Lower leg skin (tissue), 4 donors: ENCODE data around the gene MORN2. TPM values are rescaled to one million over a fixed set of nuclear protein-coding genes. Genes with fewer than 3 reads are reported as not detected.

Source experiments
- DNase-seq, 2 donors: peaks; one replicate each; pipeline ENCODE4 v3.0.0-alpha.2; 2019; ENCODE audit warnings: low spot score in 2 of 2
- H3K4me3 ChIP-seq: fragments of 200-600 bp; sonication (generic); 2 replicates; pipeline ENCODE4 v1.5.1; 2017; ENCODE audit warnings: mild to moderate bottlenecking, low read depth; ENCODE audit not compliant: poor library complexity, severe bottlenecking
- POLR2A ChIP-seq, 2 donors: fragments of 450-650 bp; IDR thresholded peaks; one replicate each; pipeline ENCODE4 v1.6.1; 2016 to 2017; ENCODE audit warnings: antibody characterized with exemption in 2 of 2, mild to moderate bottlenecking in 1 of 2, moderate library complexity in 1 of 2
- WGBS, 2 donors: methylation state at CpG; one replicate each; pipeline ENCODE4 v1.1.5; 2018; 5-methylcytosine and 5-hydroxymethylcytosine counted together
- intact Hi-C: fragments of 100-400 bp; cut with DNase I; formaldehyde crosslinking; loops from one replicate; pipeline ENCODE4 v1.15.0; 2023; ENCODE audit warnings: low total_unique reads
- total RNA-seq, 4 donors: library from RNA; depleted of rRNA; stranded (reverse); fragments of >200 nt; gene quantifications; one replicate each; pipeline ENCODE4 v1.1.0, GENCODE V29; 2016
- TF ChIP-seq, protein P1 (sequence below), 3 donors: fragments of 450-650 bp; IDR thresholded peaks; one replicate each; pipeline ENCODE4 v1.5.1; 2016; ENCODE audit warnings: antibody characterized with exemption in 3 of 3, mild to moderate bottlenecking in 3 of 3, moderate library complexity in 2 of 3

MORN2 gene
- total RNA-seq, 4 donors from 2014 or later, result 3.3 to 11.0 (median 6.5) TPM

DNA sequence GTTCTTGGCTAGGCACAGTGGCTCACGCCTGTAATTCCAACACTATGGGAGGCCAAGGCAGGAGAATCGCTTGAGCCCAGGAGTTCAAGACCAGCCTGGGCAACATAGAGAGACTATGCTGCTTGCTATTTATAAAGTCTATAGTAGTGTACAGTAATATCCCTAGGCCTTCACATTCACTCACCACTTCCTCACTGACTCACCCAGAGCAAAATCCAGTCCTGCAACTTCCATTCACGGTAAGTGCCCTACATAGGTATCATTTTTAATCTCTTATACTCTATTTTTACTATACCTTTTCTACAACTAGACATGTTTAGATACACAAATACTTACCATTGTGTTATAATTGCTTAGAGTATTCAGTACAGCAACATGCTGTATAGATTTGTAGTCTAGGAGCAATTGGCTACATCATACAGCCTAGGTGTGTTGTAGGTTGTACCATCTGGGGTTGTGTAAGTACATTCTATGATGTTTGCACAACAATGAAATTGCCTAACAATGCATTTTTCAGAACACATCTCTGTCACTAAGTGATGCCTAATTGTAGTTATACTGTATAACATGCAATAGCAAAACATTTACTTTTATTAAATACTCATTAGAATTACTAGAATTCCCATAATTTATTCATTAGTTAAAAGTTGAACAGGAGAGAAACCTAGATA is 8.9 kb upstream of the MORN2 start:
- TF ChIP-seq, protein P1, sequence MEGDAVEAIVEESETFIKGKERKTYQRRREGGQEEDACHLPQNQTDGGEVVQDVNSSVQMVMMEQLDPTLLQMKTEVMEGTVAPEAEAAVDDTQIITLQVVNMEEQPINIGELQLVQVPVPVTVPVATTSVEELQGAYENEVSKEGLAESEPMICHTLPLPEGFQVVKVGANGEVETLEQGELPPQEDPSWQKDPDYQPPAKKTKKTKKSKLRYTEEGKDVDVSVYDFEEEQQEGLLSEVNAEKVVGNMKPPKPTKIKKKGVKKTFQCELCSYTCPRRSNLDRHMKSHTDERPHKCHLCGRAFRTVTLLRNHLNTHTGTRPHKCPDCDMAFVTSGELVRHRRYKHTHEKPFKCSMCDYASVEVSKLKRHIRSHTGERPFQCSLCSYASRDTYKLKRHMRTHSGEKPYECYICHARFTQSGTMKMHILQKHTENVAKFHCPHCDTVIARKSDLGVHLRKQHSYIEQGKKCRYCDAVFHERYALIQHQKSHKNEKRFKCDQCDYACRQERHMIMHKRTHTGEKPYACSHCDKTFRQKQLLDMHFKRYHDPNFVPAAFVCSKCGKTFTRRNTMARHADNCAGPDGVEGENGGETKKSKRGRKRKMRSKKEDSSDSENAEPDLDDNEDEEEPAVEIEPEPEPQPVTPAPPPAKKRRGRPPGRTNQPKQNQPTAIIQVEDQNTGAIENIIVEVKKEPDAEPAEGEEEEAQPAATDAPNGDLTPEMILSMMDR (IDR thresholded peaks at IDR 0.05), result no peak
- no peak for TF ChIP-seq POLR2A (IDR thresholded peaks at IDR 0.05)
- no peak for DNase-seq
- H3K4me3 ChIP-seq, result no peak overlapping the region
- 82 to 89% methylated on average over 3 of the region's 3 CpGs for WGBS, 2 donors
- intact Hi-C loops, result no loop called here

DNA sequence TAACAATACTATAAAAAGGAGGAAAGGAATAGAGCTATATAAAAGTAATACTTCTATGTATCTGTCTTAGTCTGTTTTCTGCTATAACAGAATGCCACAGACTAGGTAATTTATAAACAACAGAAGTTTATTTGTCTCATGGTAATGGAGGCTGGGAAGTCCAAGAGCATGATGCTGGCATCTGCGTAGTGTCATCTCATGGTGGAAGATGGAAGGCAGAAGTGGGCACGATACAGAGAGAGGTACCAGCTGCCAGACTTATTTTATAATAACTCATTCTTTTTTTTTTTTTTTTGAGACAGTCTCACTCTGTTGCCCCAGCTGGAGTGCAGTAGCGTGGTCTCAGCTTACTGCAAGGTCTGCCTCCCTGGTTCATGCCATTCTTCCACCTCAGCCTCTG is 4.3 kb upstream of the MORN2 start:
- no peak overlapping the region for H3K4me3 ChIP-seq
- WGBS, 2 donors, result 97 to 99% methylated on average over 3 of the region's 3 CpGs
- DNase-seq, result no peak
- no peak for TF ChIP-seq POLR2A (IDR thresholded peaks at IDR 0.05)
- TF ChIP-seq, protein P1 (IDR thresholded peaks at IDR 0.05), result no peak
- intact Hi-C loops, result no loop called here

DNA sequence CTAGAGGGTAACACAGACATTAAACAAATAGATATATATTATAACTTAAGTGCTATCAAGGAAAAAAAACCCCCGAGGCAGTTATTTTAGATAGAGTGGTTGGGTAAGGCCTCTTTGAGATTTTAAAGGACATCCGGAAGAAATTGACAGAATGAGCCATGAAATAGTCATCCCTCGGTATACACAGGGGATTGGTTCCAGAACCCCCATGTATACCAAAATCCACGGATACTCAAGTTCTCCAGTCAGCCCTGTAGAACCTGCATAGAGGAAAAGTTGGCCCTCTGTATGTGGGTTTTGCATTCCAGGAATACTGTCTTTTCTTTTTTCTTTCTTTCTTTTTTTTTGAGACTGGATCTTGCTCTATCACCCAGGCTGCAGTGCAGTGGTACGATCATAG is 2.0 kb upstream of the MORN2 start:
- 76% methylated on average over 5 of the region's 5 CpGs for WGBS, 2 donors
- H3K4me3 ChIP-seq, result no peak overlapping the region
- no peak for DNase-seq
- TF ChIP-seq, protein P1 (IDR thresholded peaks at IDR 0.05), result no peak
- no peak for TF ChIP-seq POLR2A (IDR thresholded peaks at IDR 0.05)
- intact Hi-C loops, result no loop called here

DNA sequence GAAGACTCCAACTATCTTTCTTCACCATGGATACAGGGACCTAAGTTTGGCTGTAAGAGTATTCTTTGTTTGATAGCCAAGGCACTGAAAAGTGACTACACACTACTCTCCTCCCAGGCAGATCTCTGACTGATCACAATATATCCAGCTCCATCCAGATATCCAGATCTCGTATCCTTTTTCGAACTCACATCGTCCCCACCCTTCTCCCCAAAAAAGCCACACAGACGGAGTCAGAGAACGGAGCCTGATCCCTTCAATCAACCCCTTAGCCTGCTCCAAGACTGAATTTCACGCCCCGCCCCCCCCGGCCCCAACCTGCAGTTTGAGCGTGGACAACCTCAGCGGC is 575 bp upstream of the MORN2 start:
- no peak for DNase-seq
- WGBS, 2 donors, result 0 to 1% methylated on average over 10 of the region's 10 CpGs
- peak overlapping the region; percentile 71 for H3K4me3 ChIP-seq
- intact Hi-C loops, result no loop called here
- no peak for TF ChIP-seq POLR2A (IDR thresholded peaks at IDR 0.05)
- TF ChIP-seq, protein P1 (IDR thresholded peaks at IDR 0.05), result no peak

DNA sequence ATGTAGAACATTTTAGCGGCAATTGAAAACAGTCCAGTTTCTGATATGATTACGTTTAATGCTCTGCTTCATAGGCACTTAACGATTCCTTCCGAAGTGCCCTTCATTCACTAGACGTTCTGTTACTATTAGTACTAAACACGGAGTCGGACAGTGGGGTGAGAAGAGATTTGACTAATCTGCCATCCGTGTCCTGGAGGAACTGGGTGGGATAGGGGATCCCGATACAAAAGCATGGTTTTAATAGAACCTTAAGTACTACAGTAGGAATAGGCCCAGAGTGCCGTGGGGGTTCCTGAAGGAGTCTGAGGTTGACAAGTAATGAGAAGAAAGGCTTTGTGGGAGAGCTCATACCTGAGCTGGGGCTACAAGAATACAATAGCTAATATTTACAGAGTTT is 631 bp downstream of the MORN2 start:
- no peak for DNase-seq
- TF ChIP-seq, protein P1 (IDR thresholded peaks at IDR 0.05), result no peak
- no peak for TF ChIP-seq POLR2A (IDR thresholded peaks at IDR 0.05)
- 19 to 26% methylated on average over 10 of the region's 10 CpGs for WGBS, 2 donors
- H3K4me3 ChIP-seq, result peak overlapping the region; percentile 71
- intact Hi-C loops, result no loop called here

DNA sequence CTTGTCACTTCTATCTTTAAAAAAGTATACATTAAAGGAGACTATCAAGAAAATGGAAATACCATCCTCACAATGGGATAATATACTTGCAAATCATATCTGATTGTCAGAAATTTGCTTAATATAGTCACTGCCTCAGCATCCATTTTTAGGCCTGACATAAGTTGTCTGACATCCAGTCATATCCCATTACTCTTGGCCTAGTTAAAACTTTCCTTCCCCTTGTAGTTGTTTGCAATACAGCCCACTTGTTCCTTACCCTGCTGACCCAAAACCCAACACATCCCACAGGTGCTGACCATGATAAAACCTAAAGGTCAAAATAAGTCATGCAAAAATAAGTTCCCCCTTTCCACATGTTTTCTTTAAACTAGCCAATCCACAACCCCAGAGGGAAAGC is 10.3 kb downstream of the MORN2 start:
- no peak for DNase-seq
- H3K4me3 ChIP-seq, result no peak overlapping the region
- intact Hi-C loops, result no loop called here
- no peak for TF ChIP-seq POLR2A (IDR thresholded peaks at IDR 0.05)
